Ishikawa (cell line): ENCODE data around the gene EMILIN3.

Experiments
- CREB1 ChIP-seq: IDR thresholded peaks from 2 replicates; pipeline ENCODE4 v1.6.1; 2012; ENCODE audit warnings: low read depth
- EGR1 ChIP-seq: IDR thresholded peaks from 2 replicates; pipeline ENCODE4 v1.6.1; 2012
- EP300 ChIP-seq: IDR thresholded peaks from 2 replicates; pipeline ENCODE4 v1.6.1; 2012; ENCODE audit warnings: borderline replicate concordance
- FOXM1 ChIP-seq: IDR thresholded peaks from 2 replicates; pipeline ENCODE4 v1.6.1; 2012; ENCODE audit warnings: low read depth, borderline replicate concordance
- MAX ChIP-seq: IDR thresholded peaks from 2 replicates; pipeline ENCODE4 v1.6.1; 2012
- NFIC ChIP-seq: IDR thresholded peaks from 2 replicates; pipeline ENCODE4 v1.6.1; 2012
- RAD21 ChIP-seq: IDR thresholded peaks from 2 replicates; pipeline ENCODE4 v1.6.1; 2012; ENCODE audit warnings: low read depth
- REST ChIP-seq: IDR thresholded peaks from 2 replicates; pipeline ENCODE4 v1.6.1; 2012; ENCODE audit warnings: low read depth, mild to moderate bottlenecking
- TAF1 ChIP-seq: IDR thresholded peaks from 2 replicates; pipeline ENCODE4 v1.6.1; 2012; ENCODE audit warnings: low read depth, mild to moderate bottlenecking
- TCF12 ChIP-seq: IDR thresholded peaks from 2 replicates; pipeline ENCODE4 v1.6.1; 2012; ENCODE audit warnings: low read depth
- TEAD4 ChIP-seq: IDR thresholded peaks from 2 replicates; pipeline ENCODE4 v1.6.1; 2012
- USF1 ChIP-seq: IDR thresholded peaks from 2 replicates; pipeline ENCODE4 v1.6.1; 2012
- ZBTB7A ChIP-seq: IDR thresholded peaks from 2 replicates; pipeline ENCODE4 v1.6.1; 2012; ENCODE audit warnings: low read depth

- TF ChIP-seq REST, result no peak
- TF ChIP-seq RAD21, result no peak
- no peak for TF ChIP-seq CREB1
- TF ChIP-seq TEAD4, result no peak
- TF ChIP-seq TAF1, result no peak
- TF ChIP-seq EGR1, result no peak
- no peak for TF ChIP-seq FOXM1
- no peak for TF ChIP-seq EP300
- TF ChIP-seq MAX, result no peak
- TF ChIP-seq NFIC, result no peak
- TF ChIP-seq USF1, result no peak
- TF ChIP-seq TCF12, result no peak
- no peak for TF ChIP-seq ZBTB7A
Measured at GRCh38 chr20:41352666-41353065, 14.0 kb downstream of the EMILIN3 start.
